HepG2 (cell line): ENCODE measurements around the gene MTRR. TPM values are rescaled to one million over a fixed set of nuclear protein-coding genes. Genes with fewer than 3 reads are reported as not detected.
A peak's percentile ranks its signal among the peaks of the same experiment; 100 is the strongest.

Source experiments
- ATAC-seq: fragments of 200-7000 bp; cut with Tn5 transposase; 3 replicates; pipeline ENCODE4 v1.9.1; 2020; ENCODE audit warnings: mild to moderate bottlenecking, moderate library complexity
- BruUV-seq: library from RNA; stranded (reverse); fragments of 400-500 nt; replicated peaks from 2 replicates; lab custom pipeline; 2021; lab: Mats Ljungman, UMichigan
- CTCF ChIA-PET: fragments of 300-600 bp; formaldehyde crosslinking; extraction: SDS; loops from one replicate; lab custom pipeline; 2021; ENCODE audit warnings: low total read pairs, inconsistent platforms, low intra/inter-chr PET ratio; lab: Yijun Ruan, JAX
- POLR2A ChIA-PET: fragments of 350-600 bp; sonication (Branson Sonifier 250); formaldehyde crosslinking; loops from one replicate; lab custom pipeline; 2020; ENCODE audit warnings: antibody characterized with exemption, inconsistent platforms; lab: Yijun Ruan, JAX
- DNase-seq: peaks from one replicate; pipeline ENCODE4 v3.0.0-alpha.2; 2015; ENCODE audit warnings: low spot score
- FAIRE-seq: peaks from 3 replicates; lab custom pipeline; 2011; peaks lifted over from hg19 to GRCh38; lab: Jason Lieb, UNC
- H2AFZ ChIP-seq: one replicate; pipeline ENCODE4 v1.6.1; 2011; ENCODE audit warnings: low read length, inconsistent platforms
- H3K27ac ChIP-seq: fragments of 300-600 bp; 3 replicates; pipeline ENCODE4 v1.8.0; 2011; ENCODE audit warnings: mixed run types, mild to moderate bottlenecking, mixed read lengths, low read length, inconsistent platforms; ENCODE audit not compliant: insufficient read depth; ENCODE audit errors: extremely low read length
- H3K27me3 ChIP-seq, 2 experiments: fragments of 200-600 bp in 1 of 2; 2 replicates in 1 of 2; 3 replicates in 1 of 2; pipeline versions ENCODE4 v1.6.0 to v1.8.0; 2011; ENCODE audit warnings: low read length in 2 of 2, mild to moderate bottlenecking in 2 of 2, moderate library complexity in 2 of 2, inconsistent platforms in 1 of 2; ENCODE audit not compliant: insufficient read depth in 2 of 2, control insufficient read depth in 1 of 2
- H3K36me3 ChIP-seq, 2 experiments: fragments of 200-600 bp in 1 of 2; replicated peaks in 1 of 2; 2 replicates in 1 of 2; 3 replicates in 1 of 2; pipeline versions ENCODE4 v1.5.1 to v1.8.0; 2011; ENCODE audit warnings: low read length in 2 of 2, inconsistent platforms in 1 of 2; ENCODE audit not compliant: insufficient read depth in 2 of 2, control insufficient read depth in 1 of 2
- H3K4me1 ChIP-seq: 2 replicates; pipeline ENCODE4 v1.5.1; 2012; ENCODE audit warnings: low read length, inconsistent platforms; ENCODE audit not compliant: insufficient read depth
- H3K4me2 ChIP-seq: 2 replicates; pipeline ENCODE4 v1.6.0; 2011; ENCODE audit warnings: low read depth, low read length, inconsistent platforms
- H3K4me3 ChIP-seq, 3 experiments: fragments of 200-600 bp in 1 of 3; sonication (generic), shearing (Covaris generic) in 1 of 3; replicated peaks in 1 of 3; 2 replicates each; pipeline ENCODE4 v1.5.1; 2011 to 2016; ENCODE audit warnings: low read length in 3 of 3, inconsistent platforms in 2 of 3, low read depth in 2 of 3, mild to moderate bottlenecking in 2 of 3, control low read depth in 1 of 3, mixed read lengths in 1 of 3; ENCODE audit not compliant: insufficient read depth in 1 of 3
- H3K79me2 ChIP-seq: one replicate; pipeline ENCODE4 v1.6.1; 2011; ENCODE audit warnings: low read length, inconsistent platforms; ENCODE audit not compliant: insufficient read depth
- H3K9ac ChIP-seq: 2 replicates; pipeline ENCODE4 v1.6.0; 2011; ENCODE audit warnings: mild to moderate bottlenecking, low read depth, low read length, inconsistent platforms; ENCODE audit not compliant: insufficient read depth
- H3K9me3 ChIP-seq: 2 replicates; pipeline ENCODE4 v1.5.1; 2012; ENCODE audit warnings: mild to moderate bottlenecking, low read length
- H4K20me1 ChIP-seq: 2 replicates; pipeline ENCODE4 v1.6.0; 2011; ENCODE audit warnings: inconsistent platforms, mild to moderate bottlenecking, low read length, moderate library complexity; ENCODE audit not compliant: insufficient read depth
- BRD4 ChIP-seq: sonication (generic); formaldehyde crosslinking; IDR thresholded peaks from 2 replicates; pipeline ENCODE4 v1.4.0; 2020; ENCODE audit warnings: missing genetic modification reagents
- DNMT1 ChIP-seq: sonication (generic); formaldehyde crosslinking; IDR thresholded peaks from 2 replicates; pipeline ENCODE4 v1.5.1; 2020; ENCODE audit warnings: mild to moderate bottlenecking, missing genetic modification reagents
- HOXA3 ChIP-seq: sonication (generic); formaldehyde crosslinking; IDR thresholded peaks from 2 replicates; pipeline ENCODE4 v1.5.0; 2020; ENCODE audit warnings: missing genetic modification reagents
- KMT2B ChIP-seq: IDR thresholded peaks from 2 replicates; pipeline ENCODE4 v1.6.1; 2016; ENCODE audit warnings: missing genetic modification reagents, missing compliant biosample characterization
- RARA ChIP-seq: IDR thresholded peaks from 2 replicates; pipeline ENCODE4 v1.6.1; 2016; ENCODE audit warnings: missing genetic modification reagents, missing compliant biosample characterization
- SAP130 ChIP-seq: IDR thresholded peaks from 2 replicates; pipeline ENCODE4 v1.6.1; 2016; ENCODE audit warnings: low read depth
- TBL1XR1 ChIP-seq: fragments of 150-350 bp; IDR thresholded peaks from 2 replicates; pipeline ENCODE4 v1.6.1; 2014; ENCODE audit warnings: borderline replicate concordance, low read length; ENCODE audit not compliant: partially characterized antibody
- ZNF546 ChIP-seq: sonication (generic); formaldehyde crosslinking; conservative IDR thresholded peaks from 2 replicates; pipeline ENCODE4 v1.8.1; 2023; ENCODE audit warnings: mild to moderate bottlenecking, missing genetic modification reagents
- ZNF644 ChIP-seq: IDR thresholded peaks from 2 replicates; pipeline ENCODE4 v1.6.1; 2016; ENCODE audit warnings: low read depth
- ZNF672 ChIP-seq: sonication (generic); formaldehyde crosslinking; IDR thresholded peaks from 2 replicates; pipeline ENCODE4 v1.8.1; 2022; ENCODE audit warnings: missing genetic modification reagents
- WGBS: methylation state at CpG from one replicate; pipeline ENCODE4 v1.1.6; 2017; ENCODE audit warnings: low lambda C conversion rate; 5-methylcytosine and 5-hydroxymethylcytosine counted together
- in situ Hi-C: cut with HindIII; loops from 2 replicates; pipeline ENCODE4 v1.10.0; 2017; ENCODE audit warnings: low pct_unique_long_range_greater_than_20kb; ENCODE audit not compliant: extremely low pct_ligation_motif_present
- intact Hi-C: fragments of 100-400 bp; cut with micrococcal nuclease; formaldehyde crosslinking; loops from one replicate; pipeline ENCODE4 v1.10.0; 2022; ENCODE audit not compliant: unreplicated experiment
- polyA plus RNA-seq, 8 experiments: library from polyadenylated mRNA; depleted of rRNA in 3 of 8; stranded (reverse) in 7 of 8; unstranded in 1 of 8; fragments of >200 nt; fragmentation: Illumina TruSeq in 4 of 8; extraction: Trizol in 4 of 8; gene quantifications; 2 replicates each; pipeline versions ENCODE4 v1.2.1 to v1.2.3, GENCODE V29; 2011 to 2016; ENCODE audit warnings: low read depth in 4 of 8, missing spikeins in 1 of 8, mixed read lengths in 1 of 8; ENCODE audit not compliant: insufficient read depth in 1 of 8
- total RNA-seq, 5 experiments: library from RNA; depleted of rRNA; stranded (reverse); fragments of >200 nt; fragmentation: Illumina TruSeq; extraction: Trizol; gene quantifications; 2 replicates each; pipeline ENCODE4 v1.2.3, GENCODE V29; 2016; ENCODE audit warnings: low read depth in 1 of 5
- TF ChIP-seq, protein P1 (sequence below): sonication (generic); formaldehyde crosslinking; conservative IDR thresholded peaks from 2 replicates; pipeline ENCODE4 v1.5.0; 2020; ENCODE audit warnings: missing genetic modification reagents
- TF ChIP-seq, protein P2 (sequence below): sonication (generic); formaldehyde crosslinking; IDR thresholded peaks from 2 replicates; pipeline ENCODE4 v1.9.0; 2021; ENCODE audit warnings: missing genetic modification reagents, borderline replicate concordance
- TF ChIP-seq, protein P3 (sequence below): sonication (generic); formaldehyde crosslinking; IDR thresholded peaks from 2 replicates; pipeline ENCODE4 v1.4.0; 2020; ENCODE audit warnings: missing genetic modification reagents

Gene MTRR
- total and polyA plus RNA-seq, 2 of the 13 experiments (the other 11 are each of a cell fraction or from before 2014, with no cell fraction given) = 39.2 to 59.2 TPM

DNA sequence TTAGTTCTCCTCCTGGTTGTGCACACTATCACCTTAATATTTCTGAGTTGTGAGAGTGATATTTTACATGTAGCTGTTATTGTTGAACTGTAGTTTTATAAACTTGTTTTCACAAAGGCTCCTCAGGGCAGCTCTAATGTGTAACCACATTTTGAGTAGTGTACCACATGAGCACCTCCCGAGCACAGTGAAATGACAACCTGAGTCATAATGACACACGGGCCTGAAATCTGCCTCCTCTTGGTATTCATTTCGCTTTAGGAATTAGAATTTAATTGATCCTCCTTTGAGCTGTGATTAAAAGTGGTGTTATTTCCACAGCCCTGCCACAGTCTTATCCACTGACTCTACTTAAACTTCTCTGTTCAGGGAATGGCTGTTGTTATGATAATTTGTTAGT is 7.9 kb downstream of the MTRR start (continued):
- no peak for TF ChIP-seq KMT2B (CRISPR knock-in tag)
- TF ChIP-seq, protein P1, sequence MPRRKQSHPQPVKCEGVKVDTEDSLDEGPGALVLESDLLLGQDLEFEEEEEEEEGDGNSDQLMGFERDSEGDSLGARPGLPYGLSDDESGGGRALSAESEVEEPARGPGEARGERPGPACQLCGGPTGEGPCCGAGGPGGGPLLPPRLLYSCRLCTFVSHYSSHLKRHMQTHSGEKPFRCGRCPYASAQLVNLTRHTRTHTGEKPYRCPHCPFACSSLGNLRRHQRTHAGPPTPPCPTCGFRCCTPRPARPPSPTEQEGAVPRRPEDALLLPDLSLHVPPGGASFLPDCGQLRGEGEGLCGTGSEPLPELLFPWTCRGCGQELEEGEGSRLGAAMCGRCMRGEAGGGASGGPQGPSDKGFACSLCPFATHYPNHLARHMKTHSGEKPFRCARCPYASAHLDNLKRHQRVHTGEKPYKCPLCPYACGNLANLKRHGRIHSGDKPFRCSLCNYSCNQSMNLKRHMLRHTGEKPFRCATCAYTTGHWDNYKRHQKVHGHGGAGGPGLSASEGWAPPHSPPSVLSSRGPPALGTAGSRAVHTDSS = no peak
- TF ChIP-seq, all 625 proteins: peak for 0

DNA sequence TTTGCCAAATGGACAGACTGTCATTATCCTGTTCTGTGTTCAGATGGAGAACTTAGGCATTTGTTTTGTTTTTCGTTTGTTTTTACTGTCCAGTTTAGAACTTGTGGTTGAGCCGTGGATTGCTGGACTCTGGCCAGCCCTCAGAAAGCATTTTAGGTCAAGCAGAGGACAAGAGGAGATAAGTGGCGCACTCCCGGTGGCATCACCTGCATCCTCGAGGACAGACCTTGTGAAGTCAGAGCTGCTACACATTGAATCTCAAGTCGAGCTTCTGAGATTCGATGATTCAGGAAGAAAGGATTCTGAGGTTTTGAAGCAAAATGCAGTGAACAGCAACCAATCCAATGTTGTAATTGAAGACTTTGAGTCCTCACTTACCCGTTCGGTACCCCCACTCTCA is 8.9 kb downstream of the MTRR start:
- H3K36me3 ChIP-seq = peaks cover 22 to 66% of the 10 kb centered on the region in 2 experiments
- WGBS = 37% methylated on average over 9 of the region's 9 CpGs
- H2AFZ ChIP-seq = no peak overlapping the region

More for the DNA sequence above, 8.9 kb downstream of the MTRR start:
- no peaks in the 10 kb centered on the region; the same call in 1 of the 2 replicates for H4K20me1 ChIP-seq
- intact Hi-C loops (no loop called here), in situ Hi-C loops (no loop called here)
- H3K9me3 ChIP-seq = no peaks in the 10 kb centered on the region
- no peaks in the 10 kb centered on the region for H3K27me3 ChIP-seq
- peaks cover 56% of the 10 kb centered on the region for H3K4me1 ChIP-seq
- DNase-seq (peak; percentile 5), ATAC-seq (no peak), FAIRE-seq (no peak)
- POLR2A ChIA-PET = interaction anchor here (2.4 kb wide), 1 partner anchor 9 kb away, joined by 16 read pairs; the partner anchor contains the start of genes FASTKD3 and MTRR
- H3K79me2 ChIP-seq = peaks cover 68% of the 10 kb centered on the region
- H3K27ac ChIP-seq = peak overlapping the region; percentile 22
- BruUV-seq = no TSS peak
- H3K9ac ChIP-seq = no peak overlapping the region
- no peak overlapping the region for H3K4me3 ChIP-seq
- CTCF ChIA-PET = no interaction called here
- peak overlapping the region; percentile 64; the same call in 1 of the 2 replicates for H3K4me2 ChIP-seq
- TF ChIP-seq ZNF672 (no peak), ZNF644 (CRISPR knock-in tag) (no peak), TBL1XR1 (no peak), HOXA3 (CRISPR knock-in tag) (0 out of 2 replicates have a peak, but pooled peaks have one; percentile 21), RARA (CRISPR knock-in tag) (peak; percentile 71), DNMT1 (CRISPR knock-in tag) (no peak), BRD4 (CRISPR knock-in tag) (no peak), SAP130 (CRISPR knock-in tag) (0 out of 2 replicates have a peak, but pooled peaks have one; percentile 0), ZNF546 (no peak)
- TF ChIP-seq, protein P2, sequence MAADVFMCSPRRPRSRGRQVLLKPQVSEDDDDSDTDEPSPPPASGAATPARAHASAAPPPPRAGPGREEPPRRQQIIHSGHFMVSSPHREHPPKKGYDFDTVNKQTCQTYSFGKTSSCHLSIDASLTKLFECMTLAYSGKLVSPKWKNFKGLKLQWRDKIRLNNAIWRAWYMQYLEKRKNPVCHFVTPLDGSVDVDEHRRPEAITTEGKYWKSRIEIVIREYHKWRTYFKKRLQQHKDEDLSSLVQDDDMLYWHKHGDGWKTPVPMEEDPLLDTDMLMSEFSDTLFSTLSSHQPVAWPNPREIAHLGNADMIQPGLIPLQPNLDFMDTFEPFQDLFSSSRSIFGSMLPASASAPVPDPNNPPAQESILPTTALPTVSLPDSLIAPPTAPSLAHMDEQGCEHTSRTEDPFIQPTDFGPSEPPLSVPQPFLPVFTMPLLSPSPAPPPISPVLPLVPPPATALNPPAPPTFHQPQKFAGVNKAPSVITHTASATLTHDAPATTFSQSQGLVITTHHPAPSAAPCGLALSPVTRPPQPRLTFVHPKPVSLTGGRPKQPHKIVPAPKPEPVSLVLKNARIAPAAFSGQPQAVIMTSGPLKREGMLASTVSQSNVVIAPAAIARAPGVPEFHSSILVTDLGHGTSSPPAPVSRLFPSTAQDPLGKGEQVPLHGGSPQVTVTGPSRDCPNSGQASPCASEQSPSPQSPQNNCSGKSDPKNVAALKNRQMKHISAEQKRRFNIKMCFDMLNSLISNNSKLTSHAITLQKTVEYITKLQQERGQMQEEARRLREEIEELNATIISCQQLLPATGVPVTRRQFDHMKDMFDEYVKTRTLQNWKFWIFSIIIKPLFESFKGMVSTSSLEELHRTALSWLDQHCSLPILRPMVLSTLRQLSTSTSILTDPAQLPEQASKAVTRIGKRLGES (CRISPR knock-in tag) = no peak
- TF ChIP-seq, protein P3, sequence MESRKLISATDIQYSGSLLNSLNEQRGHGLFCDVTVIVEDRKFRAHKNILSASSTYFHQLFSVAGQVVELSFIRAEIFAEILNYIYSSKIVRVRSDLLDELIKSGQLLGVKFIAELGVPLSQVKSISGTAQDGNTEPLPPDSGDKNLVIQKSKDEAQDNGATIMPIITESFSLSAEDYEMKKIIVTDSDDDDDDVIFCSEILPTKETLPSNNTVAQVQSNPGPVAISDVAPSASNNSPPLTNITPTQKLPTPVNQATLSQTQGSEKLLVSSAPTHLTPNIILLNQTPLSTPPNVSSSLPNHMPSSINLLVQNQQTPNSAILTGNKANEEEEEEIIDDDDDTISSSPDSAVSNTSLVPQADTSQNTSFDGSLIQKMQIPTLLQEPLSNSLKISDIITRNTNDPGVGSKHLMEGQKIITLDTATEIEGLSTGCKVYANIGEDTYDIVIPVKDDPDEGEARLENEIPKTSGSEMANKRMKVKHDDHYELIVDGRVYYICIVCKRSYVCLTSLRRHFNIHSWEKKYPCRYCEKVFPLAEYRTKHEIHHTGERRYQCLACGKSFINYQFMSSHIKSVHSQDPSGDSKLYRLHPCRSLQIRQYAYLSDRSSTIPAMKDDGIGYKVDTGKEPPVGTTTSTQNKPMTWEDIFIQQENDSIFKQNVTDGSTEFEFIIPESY (CRISPR knock-in tag) = peak; percentile 29; the same call in 1 of the 2 replicates
